ENCODE data around the gene SFXN5. TPM values are rescaled to one million over a fixed set of nuclear protein-coding genes. Genes with fewer than 3 reads are reported as not detected.

SFXN5 gene
- total and polyA plus RNA-seq, 2 of the 4 experiments (the other 2 are of a cell fraction) = 8.6 to 17.0 TPM

DNA sequence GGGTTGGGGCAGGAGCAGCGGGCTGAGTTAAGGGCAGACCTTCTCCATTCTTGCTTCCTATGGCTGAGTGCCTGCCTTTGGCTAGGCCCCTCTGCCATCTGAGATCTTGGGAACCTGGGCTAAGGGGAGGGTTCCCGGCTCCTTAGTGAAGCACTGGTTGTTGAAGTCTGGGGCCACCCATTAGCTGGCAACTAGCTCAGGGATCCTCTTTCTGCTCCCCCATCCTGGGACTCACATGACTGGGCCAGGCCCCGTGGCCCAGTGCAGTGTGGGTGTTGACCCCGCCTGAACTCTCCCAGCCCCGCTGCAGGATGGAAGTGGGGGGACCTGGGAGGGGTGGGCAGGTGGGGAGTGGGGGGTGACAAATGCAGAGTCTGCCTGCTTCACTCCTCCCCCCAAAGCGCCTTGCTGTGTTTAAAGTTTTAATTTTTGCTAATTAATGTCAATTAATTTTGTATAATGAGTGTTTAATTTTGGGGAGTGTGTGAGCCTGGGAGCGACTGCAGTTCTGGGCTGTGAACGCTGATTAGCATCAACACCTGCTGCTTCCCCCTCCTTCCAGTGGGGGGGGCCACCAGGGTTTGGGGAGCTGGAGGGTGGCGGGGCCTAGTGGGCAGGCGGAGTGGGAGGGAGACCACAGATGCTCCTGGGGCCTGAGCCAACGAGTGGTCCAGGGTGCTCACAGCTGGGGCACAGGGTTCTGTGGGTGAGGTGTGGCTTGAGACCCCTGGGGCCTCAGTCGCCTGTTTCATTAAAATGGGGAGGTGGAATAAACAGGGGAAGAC is 99.0 kb downstream of the SFXN5 start:
- no peaks in the 10 kb centered on the region for H3K4me1 ChIP-seq (ENCODE audit: control insufficient read depth, insufficient read depth, low read length)
- H2BK5ac ChIP-seq (ENCODE audit: low read depth, low read length, poor library complexity, severe bottlenecking) = no peak overlapping the region
- ATAC-seq (ENCODE audit: low read depth) (no peak), DNase-seq (no peak)
- no peak overlapping the region for H3K18ac ChIP-seq (ENCODE audit: low read depth, low read length)
- no peak overlapping the region for H4K91ac ChIP-seq (ENCODE audit: insufficient read depth, low read depth, low read length)
- no peak overlapping the region for H3K4me2 ChIP-seq (ENCODE audit: low read depth, low read length)
- H3K23ac ChIP-seq (ENCODE audit: low read depth, low read length) = no peak overlapping the region
- no TSS peak for BruUV-seq (replicated peaks)
- ChIA-PET POLR2A (ENCODE audit: unreplicated experiment) (no interaction called here), CTCF (interaction anchor here (1.3 to 1.4 kb wide), 2 partner anchors 46 to 78 kb away, joined by 5 to 6 read pairs; no protein-coding TSS in a partner anchor)
- no peak overlapping the region for H2AFZ ChIP-seq (replicated peaks; ENCODE audit: low read length, poor library complexity)
- H3K27ac ChIP-seq (ENCODE audit: insufficient read depth, low read length) = no peak overlapping the region
- H3K9ac ChIP-seq (ENCODE audit: low read depth, low read length) = no peak overlapping the region
- no peaks in the 10 kb centered on the region for H3K79me1 ChIP-seq (ENCODE audit: low read depth in 1 of 2, low read length in 2 of 2)
- no peak overlapping the region for H4K5ac ChIP-seq (ENCODE audit: low read depth, low read length)
- H3K9me1 ChIP-seq (ENCODE audit: insufficient read depth, low read length) = peaks cover 3% of the 10 kb centered on the region; the same call in 1 of the 2 replicates
- H2AK5ac ChIP-seq (ENCODE audit: low read depth, low read length) = no peak overlapping the region
- no peak overlapping the region for H3K14ac ChIP-seq (replicated peaks; ENCODE audit: low read depth, low read length)
- H2AK9ac ChIP-seq (replicated peaks; ENCODE audit: low read depth, low read length, poor library complexity) = no peak overlapping the region
- no peaks in the 10 kb centered on the region for H4K20me1 ChIP-seq (ENCODE audit: insufficient read depth, low read length)
- WGBS, 2 experiments (ENCODE audit: extremely low coverage in 2 of 2, insufficient read length in 1 of 2) = 83% methylated on average over 1 of the region's 12 CpGs; no CpG with 5 or more reads in 1 of the 2 experiments
- H2BK20ac ChIP-seq (ENCODE audit: low read depth, low read length) = no peak overlapping the region
- no peak overlapping the region for H4K8ac ChIP-seq (ENCODE audit: low read depth in 2 of 2, low read length in 2 of 2)
- no peak overlapping the region for H3K56ac ChIP-seq (ENCODE audit: extremely low read depth, insufficient read depth, low read length)
- no peak overlapping the region for H3K4me3 ChIP-seq (ENCODE audit: insufficient read depth, low read depth, low read length)
- no peaks in the 10 kb centered on the region for H3K9me3 ChIP-seq (ENCODE audit: control insufficient read depth, insufficient read depth, low read length)
- H3K4ac ChIP-seq (ENCODE audit: low read depth, low read length) = no peak overlapping the region
- H2BK15ac ChIP-seq (ENCODE audit: low read depth, low read length) = no peak overlapping the region
- in situ Hi-C loops (cut with MboI; ENCODE audit: low sequenced_read_pairs) = loop anchor here (5.0 kb wide), 1 partner anchor 80 kb away; no protein-coding TSS in a partner anchor
- no peak overlapping the region for H2BK120ac ChIP-seq (ENCODE audit: low read depth, low read length)
- dilution Hi-C loops (cut with HindIII; ENCODE audit: low sequenced_read_pairs, unreplicated experiment) = no loop called here
- intact Hi-C loops (cut with micrococcal nuclease) = loop anchor here (1.0 kb wide), 1 partner anchor 79 kb away; no protein-coding TSS in a partner anchor
- no peaks in the 10 kb centered on the region for H3K27me3 ChIP-seq (ENCODE audit: control insufficient read depth, insufficient read depth, low read length)
- no peaks in the 10 kb centered on the region for H3K36me3 ChIP-seq (ENCODE audit: control insufficient read depth, insufficient read depth, low read length)
- TF ChIP-seq BHLHE40 (IDR thresholded peaks at IDR 0.05; ENCODE audit: low read depth, low read length) (no peak), RCOR1 (IDR thresholded peaks at IDR 0.05; ENCODE audit: insufficient replicate concordance, low read length) (no peak), MAZ (IDR thresholded peaks at IDR 0.05; ENCODE audit: borderline replicate concordance, low read depth, low read length) (no peak), MAFK (IDR thresholded peaks at IDR 0.05; ENCODE audit: low read depth, low read length) (no peak), RFX5 (IDR thresholded peaks at IDR 0.05; ENCODE audit: low read depth, low read length) (no peak), MXI1 (IDR thresholded peaks at IDR 0.05; ENCODE audit: borderline replicate concordance, low read depth, low read length) (no peak), NFE2L2 (IDR thresholded peaks at IDR 0.05; ENCODE audit: low read depth, low read length) (no peak), CTCF (conservative IDR thresholded peaks at IDR 0.05; ENCODE audit: low read depth, low read length) (no peak), USF2 (IDR thresholded peaks at IDR 0.05; ENCODE audit: low read depth, low read length) (no peak), POLR2A (IDR thresholded peaks at IDR 0.05; ENCODE audit: low read depth, low read length) (no peak), CHD1 (IDR thresholded peaks at IDR 0.05; ENCODE audit: low read depth, low read length) (no peak), SMC3 (IDR thresholded peaks at IDR 0.05; ENCODE audit: low read depth, low read length) (no peak), CEBPB (IDR thresholded peaks at IDR 0.05; ENCODE audit: low read depth, low read length) (no peak), FOS (IDR thresholded peaks at IDR 0.05; ENCODE audit: low read depth, low read length) (no peak)
- TF ChIP-seq, protein P1, sequence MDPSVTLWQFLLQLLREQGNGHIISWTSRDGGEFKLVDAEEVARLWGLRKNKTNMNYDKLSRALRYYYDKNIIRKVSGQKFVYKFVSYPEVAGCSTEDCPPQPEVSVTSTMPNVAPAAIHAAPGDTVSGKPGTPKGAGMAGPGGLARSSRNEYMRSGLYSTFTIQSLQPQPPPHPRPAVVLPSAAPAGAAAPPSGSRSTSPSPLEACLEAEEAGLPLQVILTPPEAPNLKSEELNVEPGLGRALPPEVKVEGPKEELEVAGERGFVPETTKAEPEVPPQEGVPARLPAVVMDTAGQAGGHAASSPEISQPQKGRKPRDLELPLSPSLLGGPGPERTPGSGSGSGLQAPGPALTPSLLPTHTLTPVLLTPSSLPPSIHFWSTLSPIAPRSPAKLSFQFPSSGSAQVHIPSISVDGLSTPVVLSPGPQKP (IDR thresholded peaks at IDR 0.05; ENCODE audit: borderline replicate concordance, low read depth, low read length) = no peak

Measured in IMR-90 (cell line).